Testis (tissue), 2 donors: ENCODE data around the gene DLGAP4.

ENCODE experiments used
- CTCF ChIP-seq, 3 experiments: fragments of 450-650 bp in 2 of 3; fragments of 200-600 bp in 1 of 3; sonication (generic) in 1 of 3; IDR thresholded peaks; one replicate each; pipeline ENCODE4 v1.5.1; 2016 to 2019; ENCODE audit warnings: antibody characterized with exemption in 3 of 3, mild to moderate bottlenecking in 2 of 3, moderate library complexity in 1 of 3
- POLR2A ChIP-seq: fragments of 450-650 bp; IDR thresholded peaks from one replicate; pipeline ENCODE4 v1.6.1; 2017; ENCODE audit warnings: antibody characterized with exemption, mild to moderate bottlenecking, moderate library complexity

DNA sequence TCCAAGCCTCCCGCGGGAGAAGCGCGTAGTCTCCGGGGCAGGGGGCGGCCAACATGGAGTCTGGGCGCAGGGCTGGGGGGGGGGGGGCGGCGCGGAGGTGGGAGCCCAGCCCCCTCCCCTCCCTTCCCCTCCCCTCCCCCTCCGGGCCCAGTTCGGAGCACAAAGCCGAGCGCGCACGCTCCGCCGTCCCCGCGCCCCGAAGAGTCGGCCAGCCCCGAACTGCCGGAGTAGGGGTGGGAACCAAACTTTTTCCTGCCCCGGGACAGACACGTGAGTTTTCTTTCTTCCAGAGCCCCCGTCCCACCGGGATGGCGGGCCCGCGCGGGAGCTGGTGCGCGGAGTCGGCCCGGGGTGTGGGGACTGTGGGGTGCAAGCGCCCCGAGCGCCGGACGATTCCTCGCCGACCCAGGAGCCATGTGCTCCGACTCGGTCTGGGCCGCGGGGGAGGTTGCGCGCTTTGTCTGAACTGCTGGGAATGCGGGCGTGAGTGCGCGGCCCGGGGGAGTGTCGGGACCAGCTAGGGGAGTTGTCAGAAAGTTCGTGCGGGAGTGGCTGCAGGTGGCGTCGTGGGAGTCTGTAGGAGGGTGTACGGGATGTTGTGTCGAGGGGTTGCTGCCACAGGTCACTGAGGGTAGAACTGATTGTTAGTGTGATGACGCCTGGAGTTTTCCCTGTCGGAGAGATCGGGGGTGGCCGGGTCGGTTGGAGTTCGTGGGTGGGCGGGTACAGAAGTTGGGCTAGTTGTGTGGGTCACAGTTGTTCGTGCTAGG is 268.4 kb downstream of the DLGAP4 start:
- TF ChIP-seq POLR2A (no peak), CTCF (IDR thresholded peaks at IDR 0.05) (no peak)
